ENCODE measurements around the gene FBLN5. TPM values are rescaled to one million over a fixed set of nuclear protein-coding genes. Genes with fewer than 3 reads are reported as not detected.

Gene FBLN5
- polyA plus RNA-seq, 1 experiment: 116 TPM

DNA sequence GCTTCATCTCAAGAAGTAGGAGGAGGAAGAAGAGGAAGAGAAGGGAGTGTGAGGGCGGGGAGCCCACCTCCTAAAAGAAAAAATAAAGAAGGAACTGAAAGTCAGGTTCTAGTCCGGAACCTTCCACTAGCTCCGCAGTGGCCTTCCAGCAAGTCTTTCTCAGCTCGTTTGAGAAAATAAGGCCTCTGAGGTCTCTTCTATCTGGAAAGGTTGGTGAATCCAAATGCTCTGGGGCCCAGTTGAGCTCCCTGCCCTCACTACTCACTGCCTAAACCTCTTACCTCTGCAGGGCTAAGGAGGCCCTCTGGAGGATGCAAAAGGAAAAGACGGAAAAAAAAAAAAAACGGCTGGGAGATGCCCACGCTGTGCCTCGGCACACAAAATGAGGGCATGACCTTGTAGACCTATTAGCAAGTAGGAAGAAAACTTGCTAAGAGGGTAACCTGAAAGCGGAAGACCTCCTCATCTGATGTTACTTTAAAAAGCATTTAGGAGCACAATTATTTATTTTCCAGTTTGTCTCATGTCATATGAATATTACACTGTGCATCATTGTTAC lies 35.9 kb downstream of the FBLN5 start:
- no peak for DNase-seq (ENCODE audit: low read depth, low spot score)

DNA sequence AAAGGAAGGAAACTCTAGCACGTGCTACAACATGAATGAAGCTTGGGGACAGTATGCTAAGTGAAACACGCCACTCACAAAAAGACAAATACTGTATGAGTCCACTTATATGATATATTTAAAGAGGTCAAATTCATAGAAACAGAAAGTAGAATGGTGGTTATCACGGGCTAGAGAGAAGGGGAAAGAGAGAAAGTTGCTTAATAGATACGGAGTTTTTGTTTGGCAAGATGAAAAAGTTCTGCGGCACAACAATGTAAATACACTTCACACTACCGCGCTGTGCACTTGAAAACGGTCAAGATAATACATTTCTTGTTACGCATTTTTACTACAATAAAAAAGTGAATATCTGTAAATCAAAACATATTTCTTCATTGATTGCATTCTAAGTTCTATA lies 37.3 kb downstream of the FBLN5 start:
- H3K27me3 ChIP-seq (ENCODE audit: control insufficient read depth, insufficient read depth, low read length): no peaks in the 10 kb centered on the region
- H3K9me3 ChIP-seq (ENCODE audit: control insufficient read depth, insufficient read depth, low read length): peaks cover 2% of the 10 kb centered on the region; the same call in 1 of the 2 replicates
- CTCF ChIA-PET: interaction anchor here (1.4 kb wide), 1 partner anchor 9 kb away, joined by 6 read pairs; no protein-coding TSS in a partner anchor
- no peak overlapping the region for H3K27ac ChIP-seq (ENCODE audit: low read depth, low read length)
- POLR2A ChIA-PET: no interaction called here
- TF ChIP-seq, protein P1, sequence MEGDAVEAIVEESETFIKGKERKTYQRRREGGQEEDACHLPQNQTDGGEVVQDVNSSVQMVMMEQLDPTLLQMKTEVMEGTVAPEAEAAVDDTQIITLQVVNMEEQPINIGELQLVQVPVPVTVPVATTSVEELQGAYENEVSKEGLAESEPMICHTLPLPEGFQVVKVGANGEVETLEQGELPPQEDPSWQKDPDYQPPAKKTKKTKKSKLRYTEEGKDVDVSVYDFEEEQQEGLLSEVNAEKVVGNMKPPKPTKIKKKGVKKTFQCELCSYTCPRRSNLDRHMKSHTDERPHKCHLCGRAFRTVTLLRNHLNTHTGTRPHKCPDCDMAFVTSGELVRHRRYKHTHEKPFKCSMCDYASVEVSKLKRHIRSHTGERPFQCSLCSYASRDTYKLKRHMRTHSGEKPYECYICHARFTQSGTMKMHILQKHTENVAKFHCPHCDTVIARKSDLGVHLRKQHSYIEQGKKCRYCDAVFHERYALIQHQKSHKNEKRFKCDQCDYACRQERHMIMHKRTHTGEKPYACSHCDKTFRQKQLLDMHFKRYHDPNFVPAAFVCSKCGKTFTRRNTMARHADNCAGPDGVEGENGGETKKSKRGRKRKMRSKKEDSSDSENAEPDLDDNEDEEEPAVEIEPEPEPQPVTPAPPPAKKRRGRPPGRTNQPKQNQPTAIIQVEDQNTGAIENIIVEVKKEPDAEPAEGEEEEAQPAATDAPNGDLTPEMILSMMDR (IDR thresholded peaks at IDR 0.05; ENCODE audit: low read depth, low read length): no peak
- H3K4me3 ChIP-seq (ENCODE audit: low read depth, low read length): no peak overlapping the region
- DNase-seq (ENCODE audit: low read depth, low spot score): no peak

More for the DNA sequence above, 35.9 kb downstream of the FBLN5 start:
- no peak overlapping the region for H3K4me3 ChIP-seq (ENCODE audit: low read depth, low read length)
- TF ChIP-seq, protein P1 (IDR thresholded peaks at IDR 0.05; ENCODE audit: low read depth, low read length): peak; percentile 60
- H3K9me3 ChIP-seq (ENCODE audit: control insufficient read depth, insufficient read depth, low read length): peaks cover 5% of the 10 kb centered on the region; the same call in 1 of the 2 replicates
- ChIA-PET POLR2A (interaction anchor here (0.7 kb wide), 1 partner anchor 21 kb away, joined by 3 read pairs; no protein-coding TSS in a partner anchor), CTCF (interaction anchor here (0.6 to 1.4 kb wide), 9 partner anchors 10 to 590 kb away, joined by 3 to 8 read pairs (median 4); no protein-coding TSS in a partner anchor)
- no peaks in the 10 kb centered on the region for H3K27me3 ChIP-seq (ENCODE audit: control insufficient read depth, insufficient read depth, low read length)
- H3K27ac ChIP-seq (ENCODE audit: low read depth, low read length): no peak overlapping the region

DNA sequence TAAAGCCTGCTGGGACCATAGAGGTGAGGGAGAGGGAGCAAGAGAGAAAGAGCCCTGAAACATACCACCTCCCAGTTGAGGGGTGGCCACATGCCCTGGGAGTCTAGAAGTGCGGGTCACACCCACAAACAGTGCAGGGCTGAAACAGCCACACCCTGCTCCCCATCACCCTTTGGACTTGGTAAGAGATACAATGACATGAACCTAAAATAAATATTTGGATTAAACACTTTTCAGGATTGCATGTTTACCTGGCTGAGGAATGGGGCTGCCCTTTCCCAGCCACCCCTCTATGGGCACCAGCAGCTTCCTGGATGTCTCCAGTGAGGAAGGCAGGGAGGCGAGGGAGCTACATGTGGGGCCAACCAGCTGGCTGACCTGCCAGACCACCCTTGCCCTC lies 41.1 kb downstream of the FBLN5 start:
- TF ChIP-seq, protein P1 (IDR thresholded peaks at IDR 0.05; ENCODE audit: low read depth, low read length): no peak
- no peak overlapping the region for H3K27ac ChIP-seq (ENCODE audit: low read depth, low read length)
- ChIA-PET POLR2A (no interaction called here), CTCF (no interaction called here)
- no peak for DNase-seq (ENCODE audit: low read depth, low spot score)
- H3K9me3 ChIP-seq (ENCODE audit: control insufficient read depth, insufficient read depth, low read length): no peaks in the 10 kb centered on the region
- no peak overlapping the region for H3K4me3 ChIP-seq (ENCODE audit: low read depth, low read length)
- no peaks in the 10 kb centered on the region for H3K27me3 ChIP-seq (ENCODE audit: control insufficient read depth, insufficient read depth, low read length)

DNA sequence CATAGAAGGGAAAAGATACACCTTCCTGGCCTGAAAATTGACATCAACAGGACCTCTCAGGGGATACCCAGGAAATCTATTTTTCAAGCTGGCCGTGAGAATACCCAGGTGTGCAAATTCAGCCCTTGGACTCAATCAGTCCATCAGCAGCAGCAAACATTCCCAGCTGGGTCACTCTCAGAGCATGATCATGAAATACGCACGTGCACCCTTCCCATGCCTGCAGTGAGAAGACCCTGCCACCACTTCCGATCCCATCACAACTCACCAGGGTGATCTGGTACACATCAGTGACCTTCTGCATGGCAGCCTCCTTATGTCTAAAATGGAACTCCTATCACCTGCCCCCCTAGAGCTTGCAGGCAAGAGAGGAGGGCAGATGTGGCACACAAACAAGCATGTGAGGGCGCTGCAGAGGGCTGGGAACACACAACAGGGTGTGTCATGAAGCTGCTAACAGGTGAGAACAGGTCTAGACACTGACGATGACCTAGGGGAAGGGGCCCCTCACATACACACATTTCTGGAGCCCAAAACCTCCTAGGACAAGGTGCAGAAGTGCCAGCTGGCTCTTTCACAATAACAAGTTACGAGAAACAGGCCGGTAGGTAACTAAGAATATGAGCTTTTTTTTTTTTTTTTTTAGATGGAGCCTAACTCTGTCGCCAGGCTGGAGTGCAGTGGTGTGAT lies 42.4 kb downstream of the FBLN5 start:
- DNase-seq (ENCODE audit: low read depth, low spot score): no peak
- TF ChIP-seq, protein P1 (IDR thresholded peaks at IDR 0.05; ENCODE audit: low read depth, low read length): no peak
- ChIA-PET CTCF (interaction anchor here (0.6 kb wide), 1 partner anchor 732 kb away, joined by 3 read pairs; no protein-coding TSS in a partner anchor), POLR2A (no interaction called here)
- H3K27ac ChIP-seq (ENCODE audit: low read depth, low read length): no peak overlapping the region
- H3K9me3 ChIP-seq (ENCODE audit: control insufficient read depth, insufficient read depth, low read length): no peaks in the 10 kb centered on the region
- H3K4me3 ChIP-seq (ENCODE audit: low read depth, low read length): no peak overlapping the region
- no peaks in the 10 kb centered on the region for H3K27me3 ChIP-seq (ENCODE audit: control insufficient read depth, insufficient read depth, low read length)

DNA sequence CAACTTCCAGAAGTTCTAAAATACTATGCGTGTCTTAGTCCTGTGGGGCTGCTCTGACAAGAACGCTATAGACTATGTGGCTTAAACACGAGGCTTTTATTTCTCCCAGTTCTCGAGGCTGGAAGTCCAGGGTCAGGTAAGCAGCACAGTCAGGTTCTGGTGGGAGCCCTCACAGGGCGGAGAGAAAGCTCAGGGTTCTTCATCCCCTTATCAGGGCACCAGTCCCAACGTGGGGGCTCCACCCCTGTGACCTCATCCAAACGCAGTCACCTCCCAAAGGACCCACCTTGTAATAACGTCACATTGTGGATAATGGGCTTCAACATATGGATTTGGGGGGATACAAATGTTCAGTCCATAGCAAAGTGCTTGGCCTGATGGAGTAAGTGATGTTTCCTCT lies 43.0 kb downstream of the FBLN5 start:
- Histone ChIP-seq H3K4me3 (ENCODE audit: low read depth, low read length) (no peak overlapping the region), H3K9me3 (ENCODE audit: control insufficient read depth, insufficient read depth, low read length) (no peaks in the 10 kb centered on the region), H3K27ac (ENCODE audit: low read depth, low read length) (no peak overlapping the region), H3K27me3 (ENCODE audit: control insufficient read depth, insufficient read depth, low read length) (no peaks in the 10 kb centered on the region)
- ChIA-PET CTCF (interaction anchor here (0.6 kb wide), 1 partner anchor 732 kb away, joined by 3 read pairs; no protein-coding TSS in a partner anchor), POLR2A (no interaction called here)
- TF ChIP-seq, protein P1 (IDR thresholded peaks at IDR 0.05; ENCODE audit: low read depth, low read length): no peak
- no peak for DNase-seq (ENCODE audit: low read depth, low spot score)

Measured in AG04450 (cell line).